Retinal pigment epithelial cell (primary cell): Measurements from ENCODE around the gene CTRL.

Experiments used
- DNase-seq: peaks from one replicate; pipeline ENCODE4 v3.0.0-alpha.2; 2010; ENCODE audit warnings: low read depth
- H3K4me3 ChIP-seq: 2 replicates; pipeline ENCODE4 v1.5.1; 2011; ENCODE audit warnings: mild to moderate bottlenecking, low read length, control low read depth, moderate library complexity
- TF ChIP-seq, protein P1 (sequence below): conservative IDR thresholded peaks from 2 replicates; pipeline ENCODE4 v1.5.1; 2011; ENCODE audit warnings: low read depth, low read length, control low read depth, inconsistent platforms

Gene CTRL

DNA sequence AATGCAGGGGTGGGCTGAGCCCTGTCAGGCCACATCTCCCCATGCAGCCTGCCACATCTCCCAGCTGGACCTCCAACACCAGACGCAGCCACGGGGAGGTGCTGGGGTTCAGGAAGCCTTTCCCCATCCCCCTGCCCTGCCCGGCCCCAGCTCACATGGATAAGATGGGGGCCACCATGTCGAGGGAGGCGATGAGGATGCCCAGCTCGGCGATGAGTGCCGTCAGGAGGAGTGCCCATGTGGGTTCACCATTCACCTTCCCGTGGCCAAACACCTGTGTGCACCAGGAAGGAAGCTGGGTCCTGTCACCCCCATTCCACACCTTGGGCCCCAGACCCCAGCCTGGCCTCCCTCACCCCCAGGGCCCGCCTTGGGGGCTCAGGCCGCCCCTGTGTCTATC is 18.0 kb upstream of the CTRL start:
- TF ChIP-seq, protein P1, sequence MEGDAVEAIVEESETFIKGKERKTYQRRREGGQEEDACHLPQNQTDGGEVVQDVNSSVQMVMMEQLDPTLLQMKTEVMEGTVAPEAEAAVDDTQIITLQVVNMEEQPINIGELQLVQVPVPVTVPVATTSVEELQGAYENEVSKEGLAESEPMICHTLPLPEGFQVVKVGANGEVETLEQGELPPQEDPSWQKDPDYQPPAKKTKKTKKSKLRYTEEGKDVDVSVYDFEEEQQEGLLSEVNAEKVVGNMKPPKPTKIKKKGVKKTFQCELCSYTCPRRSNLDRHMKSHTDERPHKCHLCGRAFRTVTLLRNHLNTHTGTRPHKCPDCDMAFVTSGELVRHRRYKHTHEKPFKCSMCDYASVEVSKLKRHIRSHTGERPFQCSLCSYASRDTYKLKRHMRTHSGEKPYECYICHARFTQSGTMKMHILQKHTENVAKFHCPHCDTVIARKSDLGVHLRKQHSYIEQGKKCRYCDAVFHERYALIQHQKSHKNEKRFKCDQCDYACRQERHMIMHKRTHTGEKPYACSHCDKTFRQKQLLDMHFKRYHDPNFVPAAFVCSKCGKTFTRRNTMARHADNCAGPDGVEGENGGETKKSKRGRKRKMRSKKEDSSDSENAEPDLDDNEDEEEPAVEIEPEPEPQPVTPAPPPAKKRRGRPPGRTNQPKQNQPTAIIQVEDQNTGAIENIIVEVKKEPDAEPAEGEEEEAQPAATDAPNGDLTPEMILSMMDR, result no peak
- no peak overlapping the region for H3K4me3 ChIP-seq
- no peak for DNase-seq

DNA sequence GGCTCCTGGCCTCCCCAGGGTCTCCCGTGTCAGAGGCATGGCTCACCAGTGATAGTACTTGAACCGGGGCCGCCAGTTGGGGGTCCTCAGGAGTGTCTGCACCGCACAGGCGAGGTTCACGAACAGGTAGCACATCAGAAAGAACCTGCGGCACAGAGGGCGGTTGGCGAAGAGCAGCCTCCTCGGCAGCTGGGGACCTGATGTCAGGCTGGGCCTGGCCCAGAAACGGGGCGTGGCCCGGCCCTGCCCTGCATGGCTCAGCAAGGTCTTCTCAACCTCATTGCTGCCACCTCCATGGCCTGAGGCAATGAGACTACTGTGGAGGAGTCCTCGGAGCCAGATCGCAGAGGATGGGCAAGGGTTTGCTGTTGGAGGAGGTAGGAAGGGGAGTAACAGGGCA is 16.4 kb upstream of the CTRL start:
- H3K4me3 ChIP-seq, result no peak overlapping the region
- TF ChIP-seq, protein P1, result no peak
- DNase-seq, result no peak

DNA sequence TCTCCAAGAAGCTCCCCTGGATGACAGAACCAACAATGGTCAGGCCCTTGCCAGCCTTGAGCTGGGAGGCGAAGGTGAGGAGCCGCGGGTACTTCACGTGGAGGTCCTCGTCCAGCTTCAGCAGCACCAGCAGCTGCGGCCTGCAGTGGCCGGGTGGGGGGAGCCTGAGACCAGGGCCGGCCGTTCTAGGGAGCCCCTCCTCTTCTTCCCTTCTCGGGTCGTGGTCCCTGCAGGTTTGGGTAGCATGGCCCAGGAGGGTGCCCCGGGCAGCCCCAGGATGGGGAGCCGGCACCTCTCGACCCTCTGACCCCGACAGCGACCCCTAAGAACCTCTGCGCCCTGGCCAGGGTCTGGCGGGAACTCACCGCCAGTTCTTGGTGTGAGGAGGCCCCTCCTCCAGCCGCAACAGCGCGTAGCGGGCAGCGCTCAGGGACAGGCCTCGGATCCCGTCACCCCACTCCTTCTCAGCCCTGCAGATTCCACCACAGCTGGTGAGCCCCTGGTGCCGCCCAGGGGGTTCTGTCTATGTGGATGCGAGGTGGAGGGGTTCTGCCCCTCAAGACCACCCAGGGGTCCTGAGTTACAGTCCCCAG is 15.4 kb upstream of the CTRL start:
- no peak overlapping the region for H3K4me3 ChIP-seq
- TF ChIP-seq, protein P1, result no peak
- no peak for DNase-seq

DNA sequence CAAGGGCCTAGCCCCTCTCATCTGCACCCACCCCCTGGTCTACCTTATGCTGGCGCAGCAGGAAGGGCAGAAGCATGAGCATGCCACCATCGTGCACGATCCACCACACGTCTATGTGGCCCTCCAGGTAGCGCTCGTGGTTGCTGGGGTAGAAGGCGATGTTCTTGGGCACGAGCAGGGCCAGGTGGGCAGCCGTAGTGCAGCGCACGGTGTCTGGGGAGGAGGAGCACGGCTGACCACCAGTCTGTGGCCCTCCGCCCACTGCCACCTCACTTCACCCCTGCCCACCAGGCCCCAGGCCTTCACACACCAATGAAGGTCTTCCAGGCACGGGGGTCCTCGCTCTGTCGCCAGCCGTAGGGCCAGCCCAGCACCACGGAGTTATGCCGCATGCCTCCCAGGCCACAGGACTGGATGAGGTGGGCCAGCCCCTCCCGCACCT is 14.5 kb upstream of the CTRL start:
- no peak overlapping the region for H3K4me3 ChIP-seq
- TF ChIP-seq, protein P1, result no peak
- no peak for DNase-seq

DNA sequence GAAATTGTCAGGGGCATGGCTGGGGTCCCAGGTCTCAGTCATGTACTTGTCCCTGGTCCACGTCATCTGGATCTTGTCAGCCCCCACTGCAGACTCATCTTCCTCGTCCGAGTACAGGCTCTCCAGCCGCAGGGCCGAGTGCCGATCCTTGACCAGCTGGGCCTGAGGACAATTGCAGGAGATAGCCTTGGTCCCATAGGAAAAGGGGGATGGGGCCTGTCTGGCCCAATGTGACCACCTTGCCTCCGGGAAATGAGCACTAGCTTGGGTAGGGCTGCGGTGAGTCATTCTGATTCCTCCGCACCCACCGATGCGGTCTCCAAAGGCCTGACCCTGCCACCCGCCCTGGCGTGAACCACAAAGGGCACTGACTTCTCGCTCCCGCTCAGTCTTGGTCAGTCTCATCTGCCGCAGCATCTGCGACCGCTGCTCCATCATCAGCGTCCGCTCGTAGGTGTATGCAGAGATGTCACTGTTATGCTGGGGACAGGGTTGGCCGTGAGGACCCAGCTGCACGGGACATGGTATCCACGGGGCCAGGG is 13.8 kb upstream of the CTRL start:
- no peak for DNase-seq
- TF ChIP-seq, protein P1, result no peak
- no peak overlapping the region for H3K4me3 ChIP-seq

DNA sequence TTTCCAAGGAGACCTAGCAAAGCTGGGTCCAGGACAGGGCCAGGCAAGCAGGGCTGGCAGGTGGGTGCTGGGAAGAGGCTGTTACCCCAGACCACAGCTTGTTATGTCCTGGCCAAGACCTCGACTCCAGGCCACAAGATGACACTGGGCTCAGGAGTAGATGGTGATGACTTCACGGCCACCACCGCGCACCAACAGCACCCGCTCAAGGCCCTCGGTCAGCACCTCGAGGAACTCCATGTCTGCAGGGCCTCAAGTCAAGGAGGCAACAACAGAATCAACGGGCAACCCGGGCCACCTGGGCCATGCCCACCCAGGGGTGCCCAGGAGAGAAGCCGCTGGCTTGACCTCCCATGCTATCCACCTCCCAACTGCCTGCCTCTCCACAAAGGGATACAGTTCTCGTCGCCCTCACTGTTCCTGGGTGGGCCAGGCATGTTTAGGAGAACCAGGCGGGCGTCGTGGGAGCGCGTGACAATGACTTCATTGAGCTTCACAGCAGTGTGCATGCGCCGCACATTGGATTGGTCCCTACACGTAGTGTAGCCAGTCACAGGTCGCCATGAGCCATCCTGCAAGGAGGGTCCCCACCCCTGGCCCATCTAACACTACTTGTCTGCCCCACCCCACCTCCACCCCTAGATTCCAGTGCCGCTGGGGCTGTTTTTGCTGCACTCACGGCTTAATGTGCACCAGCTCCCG is 13.2 kb upstream of the CTRL start:
- no peak for DNase-seq
- no peak overlapping the region for H3K4me3 ChIP-seq
- TF ChIP-seq, protein P1, result no peak
